ENCODE results near the gene WNT7B.

Gene WNT7B

GRCh38 chr22:45878901-45879551 lies 97.9 kb downstream of the WNT7B start:
- DNase-seq = no peak

- DNase-seq = peak in 9 of 56 donors; percentile 19 to 45 (median 29)
Observed at GRCh38 chr22:45878051-45878781, 98.7 kb downstream of the WNT7B start.

- DNase-seq = no peak
Observed at GRCh38 chr22:45877651-45878050, 99.3 kb downstream of the WNT7B start.

- DNase-seq = no peak
Observed at GRCh38 chr22:45877036-45877380, 100.0 kb downstream of the WNT7B start.

GRCh38 chr22:45876136-45877035 lies 100.6 kb downstream of the WNT7B start:
- DNase-seq = no peak

- DNase-seq = no peak
Observed at GRCh38 chr22:45872659-45873263, 104.2 kb downstream of the WNT7B start.

GRCh38 chr22:45871721-45872120 lies 105.2 kb downstream of the WNT7B start:
- DNase-seq = no peak
